ENCODE data around the gene NOTCH4. TPM values are rescaled to one million over a fixed set of nuclear protein-coding genes. Genes with fewer than 3 reads are reported as not detected.

The NOTCH4 gene
- total and polyA plus RNA-seq, 9 of the 15 experiments (the other 6 are each of a cell fraction or from before 2014, with no cell fraction given) = 0.24 to 4.3 (median 1.7) TPM

DNA sequence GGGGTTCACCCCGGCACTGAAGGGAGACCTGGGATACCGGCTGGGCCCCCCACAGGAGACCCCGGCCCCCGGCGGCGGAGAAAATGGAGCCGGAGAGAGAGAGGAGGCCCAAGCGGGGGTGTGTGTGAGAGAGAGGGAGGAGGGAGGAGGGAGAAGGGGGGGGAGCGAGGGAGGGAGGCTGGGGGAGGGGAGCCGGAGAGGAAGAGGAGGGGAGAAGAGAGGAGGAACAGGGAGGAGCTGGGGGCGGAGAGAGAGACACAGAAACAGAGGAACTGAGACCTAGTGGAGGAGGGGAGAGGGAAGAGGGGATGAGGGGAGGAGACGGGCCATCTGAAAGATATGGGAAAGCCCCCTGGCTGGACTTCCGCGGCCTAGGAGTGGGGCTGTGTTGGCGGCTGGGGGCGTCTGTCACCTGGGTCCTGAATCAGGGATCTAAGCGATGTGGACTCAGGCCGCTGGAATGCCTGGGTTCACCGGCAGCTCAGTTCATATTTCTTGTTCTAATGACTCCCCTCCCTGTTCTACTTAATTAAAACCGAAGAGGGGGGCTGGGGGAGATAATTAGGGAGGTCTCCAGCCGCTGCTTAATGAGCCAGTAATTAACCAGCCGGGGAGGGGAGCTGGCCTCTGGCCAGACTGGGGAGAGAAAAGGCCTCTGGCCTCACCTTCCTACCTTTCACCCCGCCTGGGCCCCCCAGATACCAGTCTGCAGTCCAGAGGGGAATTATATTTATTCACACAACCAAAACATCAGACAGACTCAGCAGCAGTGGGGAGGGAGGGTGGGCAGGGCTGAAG is 33.6 kb downstream of the NOTCH4 start, which contains the start of gene PBX2 (continued):
- TF ChIP-seq ZNF583 (CRISPR knock-in tag; IDR thresholded peaks at IDR 0.05) (no peak), TEAD1 (CRISPR knock-in tag; IDR thresholded peaks at IDR 0.05) (0 out of 4 replicates have a peak, but pooled peaks of 1 of the 2 experiments have one; percentile 25), ZNF239 (CRISPR knock-in tag; IDR thresholded peaks at IDR 0.05) (no peak), NFIC (IDR thresholded peaks at IDR 0.05) (peak; percentile 80), FOXM1 (IDR thresholded peaks at IDR 0.05; ENCODE audit: low read depth) (no peak), FOXM1 (CRISPR knock-in tag; IDR thresholded peaks at IDR 0.05; ENCODE audit: low read depth) (no peak), POLR2H (tag; IDR thresholded peaks at IDR 0.05; ENCODE audit: low read depth) (no peak), RBM17 (IDR thresholded peaks at IDR 0.05; ENCODE audit: borderline replicate concordance, low read depth, low read length) (no peak), MAFG (tag; conservative IDR thresholded peaks at IDR 0.05) (no peak), MTA1 (IDR thresholded peaks at IDR 0.05; ENCODE audit: borderline replicate concordance) (peak; percentile 94), MEF2D (tag; conservative IDR thresholded peaks at IDR 0.05; ENCODE audit: low read depth) (no peak), KDM1A (IDR thresholded peaks at IDR 0.05) (peak in 1 of 2 experiments; percentile 56; a peak in 1 of 4 replicates)
- TF ChIP-seq, protein P1, sequence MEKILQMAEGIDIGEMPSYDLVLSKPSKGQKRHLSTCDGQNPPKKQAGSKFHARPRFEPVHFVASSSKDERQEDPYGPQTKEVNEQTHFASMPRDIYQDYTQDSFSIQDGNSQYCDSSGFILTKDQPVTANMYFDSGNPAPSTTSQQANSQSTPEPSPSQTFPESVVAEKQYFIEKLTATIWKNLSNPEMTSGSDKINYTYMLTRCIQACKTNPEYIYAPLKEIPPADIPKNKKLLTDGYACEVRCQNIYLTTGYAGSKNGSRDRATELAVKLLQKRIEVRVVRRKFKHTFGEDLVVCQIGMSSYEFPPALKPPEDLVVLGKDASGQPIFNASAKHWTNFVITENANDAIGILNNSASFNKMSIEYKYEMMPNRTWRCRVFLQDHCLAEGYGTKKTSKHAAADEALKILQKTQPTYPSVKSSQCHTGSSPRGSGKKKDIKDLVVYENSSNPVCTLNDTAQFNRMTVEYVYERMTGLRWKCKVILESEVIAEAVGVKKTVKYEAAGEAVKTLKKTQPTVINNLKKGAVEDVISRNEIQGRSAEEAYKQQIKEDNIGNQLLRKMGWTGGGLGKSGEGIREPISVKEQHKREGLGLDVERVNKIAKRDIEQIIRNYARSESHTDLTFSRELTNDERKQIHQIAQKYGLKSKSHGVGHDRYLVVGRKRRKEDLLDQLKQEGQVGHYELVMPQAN (IDR thresholded peaks at IDR 0.05; ENCODE audit: borderline replicate concordance) = no peak
- TF ChIP-seq, protein P2, sequence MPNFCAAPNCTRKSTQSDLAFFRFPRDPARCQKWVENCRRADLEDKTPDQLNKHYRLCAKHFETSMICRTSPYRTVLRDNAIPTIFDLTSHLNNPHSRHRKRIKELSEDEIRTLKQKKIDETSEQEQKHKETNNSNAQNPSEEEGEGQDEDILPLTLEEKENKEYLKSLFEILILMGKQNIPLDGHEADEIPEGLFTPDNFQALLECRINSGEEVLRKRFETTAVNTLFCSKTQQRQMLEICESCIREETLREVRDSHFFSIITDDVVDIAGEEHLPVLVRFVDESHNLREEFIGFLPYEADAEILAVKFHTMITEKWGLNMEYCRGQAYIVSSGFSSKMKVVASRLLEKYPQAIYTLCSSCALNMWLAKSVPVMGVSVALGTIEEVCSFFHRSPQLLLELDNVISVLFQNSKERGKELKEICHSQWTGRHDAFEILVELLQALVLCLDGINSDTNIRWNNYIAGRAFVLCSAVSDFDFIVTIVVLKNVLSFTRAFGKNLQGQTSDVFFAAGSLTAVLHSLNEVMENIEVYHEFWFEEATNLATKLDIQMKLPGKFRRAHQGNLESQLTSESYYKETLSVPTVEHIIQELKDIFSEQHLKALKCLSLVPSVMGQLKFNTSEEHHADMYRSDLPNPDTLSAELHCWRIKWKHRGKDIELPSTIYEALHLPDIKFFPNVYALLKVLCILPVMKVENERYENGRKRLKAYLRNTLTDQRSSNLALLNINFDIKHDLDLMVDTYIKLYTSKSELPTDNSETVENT (CRISPR knock-in tag; IDR thresholded peaks at IDR 0.05) = no peak
- TF ChIP-seq, protein P3, sequence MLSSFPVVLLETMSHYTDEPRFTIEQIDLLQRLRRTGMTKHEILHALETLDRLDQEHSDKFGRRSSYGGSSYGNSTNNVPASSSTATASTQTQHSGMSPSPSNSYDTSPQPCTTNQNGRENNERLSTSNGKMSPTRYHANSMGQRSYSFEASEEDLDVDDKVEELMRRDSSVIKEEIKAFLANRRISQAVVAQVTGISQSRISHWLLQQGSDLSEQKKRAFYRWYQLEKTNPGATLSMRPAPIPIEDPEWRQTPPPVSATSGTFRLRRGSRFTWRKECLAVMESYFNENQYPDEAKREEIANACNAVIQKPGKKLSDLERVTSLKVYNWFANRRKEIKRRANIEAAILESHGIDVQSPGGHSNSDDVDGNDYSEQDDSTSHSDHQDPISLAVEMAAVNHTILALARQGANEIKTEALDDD (IDR thresholded peaks at IDR 0.05) = no peak

All from K562 (cell line).